Activated CD4-positive, alpha-beta memory T cell treated with anti-CD3 and anti-CD28 coated beads for 36 hours (primary cell): ENCODE data around the gene SNX13. TPM values are rescaled to one million over a fixed set of nuclear protein-coding genes. Genes with fewer than 3 reads are reported as not detected.

Experiments
- CTCF ChIA-PET: fragments of 350-600 bp; sonication (Branson Sonifier 250); formaldehyde crosslinking; loops from one replicate; lab custom pipeline; 2021; ENCODE audit warnings: antibody characterized with exemption, inconsistent platforms; lab: Charles Lee
- POLR2A ChIA-PET: fragments of 350-600 bp; sonication (Branson Sonifier 250); formaldehyde crosslinking; loops from one replicate; lab custom pipeline; 2021; ENCODE audit warnings: antibody characterized with exemption; lab: Charles Lee
- DNase-seq: peaks from one replicate; pipeline ENCODE4 v3.0.0-alpha.2; 2020
- H3K27ac Mint-ChIP-seq: one replicate; pipeline ENCODE4 v1.8.0; 2021; ENCODE audit warnings: mixed read lengths
- H3K27me3 Mint-ChIP-seq: one replicate; pipeline ENCODE4 v1.8.0; 2021; ENCODE audit warnings: mixed read lengths
- H3K36me3 Mint-ChIP-seq: one replicate; pipeline ENCODE4 v1.8.0; 2021; ENCODE audit warnings: mixed read lengths
- H3K4me1 Mint-ChIP-seq: one replicate; pipeline ENCODE4 v1.8.0; 2021; ENCODE audit warnings: low read depth, mixed read lengths
- H3K4me3 Mint-ChIP-seq: one replicate; pipeline ENCODE4 v1.8.0; 2021; ENCODE audit warnings: mild to moderate bottlenecking, mixed read lengths
- H3K9me3 Mint-ChIP-seq: one replicate; pipeline ENCODE4 v1.8.0; 2021; ENCODE audit warnings: mixed read lengths
- intact Hi-C: fragments of 100-400 bp; cut with micrococcal nuclease; formaldehyde crosslinking; loops from one replicate; pipeline ENCODE4 v1.15.1; 2023
- total RNA-seq, 2 experiments: library from RNA; stranded (reverse); gene quantifications; one replicate each; pipeline ENCODE4 v1.2.3, GENCODE V29; 2021

Gene SNX13
- total RNA-seq, 2 experiments from 2014 or later = 18.6 to 19.8 TPM

DNA sequence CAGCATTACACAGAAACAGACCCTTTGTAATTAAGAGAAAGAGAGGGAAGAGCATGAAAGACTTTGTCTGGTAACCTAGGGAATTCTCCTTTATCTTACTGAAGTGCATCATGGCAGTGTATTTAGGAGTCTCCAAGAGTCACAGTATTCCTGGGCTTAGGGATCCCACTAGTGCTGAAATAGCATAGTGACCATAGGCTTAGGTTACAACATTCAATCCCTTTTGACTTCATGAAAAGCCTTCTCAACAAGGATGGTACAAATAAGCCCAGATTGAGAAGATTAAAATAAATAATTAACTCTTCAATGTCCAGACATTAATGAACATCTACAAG is 76.5 kb downstream of the SNX13 start:
- intact Hi-C loops = no loop called here
- POLR2A ChIA-PET = no interaction called here
- Mint-ChIP-seq H3K27me3 (no peaks in the 10 kb centered on the region), H3K9me3 (peaks cover 14% of the 10 kb centered on the region), H3K4me3 (no peak overlapping the region), H3K4me1 (peaks cover 7% of the 10 kb centered on the region), H3K36me3 (peaks cover 63% of the 10 kb centered on the region), H3K27ac (no peak overlapping the region)
- no peak for DNase-seq
- CTCF ChIA-PET = no interaction called here

DNA sequence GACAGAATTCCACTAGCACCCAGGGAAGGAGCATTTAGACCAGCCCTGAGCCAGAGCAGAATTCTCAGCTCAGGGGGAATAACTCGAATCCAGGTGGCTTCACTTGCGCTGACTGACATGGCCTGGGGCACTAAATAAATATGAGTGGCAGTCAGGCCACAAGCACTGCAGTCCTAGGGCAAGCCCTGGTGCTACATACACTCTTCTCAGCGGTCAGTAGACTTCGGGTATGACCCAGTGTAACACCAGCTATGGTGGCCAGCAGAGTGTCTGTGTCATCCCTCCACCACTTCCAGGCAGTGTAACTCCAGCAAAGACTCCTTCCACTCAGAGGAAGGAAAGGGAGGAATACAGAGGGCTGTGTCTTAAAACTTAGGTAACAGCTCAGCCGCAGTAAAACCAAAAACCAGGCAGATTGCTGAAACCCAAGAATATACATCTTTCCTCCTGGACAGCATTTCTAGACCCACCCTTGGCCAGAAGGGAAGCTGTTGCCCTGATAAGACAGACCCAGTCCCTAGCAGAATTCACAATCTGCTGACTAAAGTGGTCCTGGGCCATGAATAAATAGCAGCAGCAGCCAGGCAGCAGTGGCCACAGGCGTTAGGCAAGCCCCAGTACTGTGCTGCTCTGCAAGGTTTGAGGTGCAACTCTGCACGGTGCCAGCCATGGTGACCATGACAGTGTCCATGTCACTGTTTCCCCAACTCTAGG is 77.0 kb downstream of the SNX13 start:
- Mint-ChIP-seq H3K27me3 (no peaks in the 10 kb centered on the region), H3K36me3 (peaks cover 66% of the 10 kb centered on the region), H3K4me3 (no peak overlapping the region), H3K4me1 (peaks cover 9% of the 10 kb centered on the region), H3K9me3 (peaks cover 14% of the 10 kb centered on the region), H3K27ac (no peak overlapping the region)
- intact Hi-C loops = no loop called here
- CTCF ChIA-PET = no interaction called here
- no peak for DNase-seq
- POLR2A ChIA-PET = no interaction called here

DNA sequence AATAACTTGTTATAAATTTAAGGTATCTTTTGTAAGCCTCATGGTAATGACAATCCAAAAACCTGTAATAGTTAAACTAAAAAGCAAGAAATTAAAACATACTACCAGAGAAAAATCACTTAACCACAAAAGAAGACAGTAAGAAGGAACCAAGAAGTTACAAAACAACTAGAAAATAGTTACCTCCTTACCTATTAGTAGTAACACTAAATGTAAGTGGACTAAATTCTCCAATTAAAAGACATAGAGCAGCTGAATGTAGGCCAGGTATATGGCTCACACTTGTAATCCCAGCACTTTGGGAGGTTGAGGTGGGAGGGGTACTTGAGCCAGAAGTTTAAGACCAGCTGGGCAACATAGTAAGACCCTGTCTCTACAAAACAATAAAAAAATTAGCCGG is 84.0 kb downstream of the SNX13 start:
- H3K27me3 Mint-ChIP-seq = no peaks in the 10 kb centered on the region
- DNase-seq = no peak
- H3K4me3 Mint-ChIP-seq = no peak overlapping the region
- peaks cover 63% of the 10 kb centered on the region for H3K36me3 Mint-ChIP-seq
- H3K4me1 Mint-ChIP-seq = peaks cover 26% of the 10 kb centered on the region
- H3K27ac Mint-ChIP-seq = no peak overlapping the region
- intact Hi-C loops = loop anchor here (10.0 kb wide), 1 partner anchor 621 kb away; no protein-coding TSS in a partner anchor
- ChIA-PET CTCF (no interaction called here), POLR2A (no interaction called here)
- H3K9me3 Mint-ChIP-seq = peaks cover 13% of the 10 kb centered on the region

DNA sequence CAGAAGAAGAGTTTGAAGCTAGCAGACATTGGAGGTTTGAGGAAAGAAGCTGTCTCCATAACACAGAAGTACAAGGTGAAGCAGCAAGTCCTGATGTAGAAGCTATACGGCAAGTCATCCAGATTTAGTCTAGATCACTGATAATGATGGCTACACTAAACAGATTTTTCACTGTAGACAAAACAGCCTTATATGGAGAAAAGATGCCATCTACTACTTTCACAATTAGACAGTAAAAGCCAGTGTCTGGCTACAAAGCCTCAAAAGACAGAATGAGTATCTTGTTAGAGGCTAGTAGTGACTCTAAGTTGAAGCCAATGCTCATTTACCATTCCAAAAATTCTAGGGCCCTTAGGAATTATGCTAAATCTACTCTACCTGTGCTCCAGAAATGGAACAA is 85.1 kb downstream of the SNX13 start:
- no peak overlapping the region for H3K4me3 Mint-ChIP-seq
- DNase-seq = no peak
- H3K27me3 Mint-ChIP-seq = no peaks in the 10 kb centered on the region
- peaks cover 26% of the 10 kb centered on the region for H3K4me1 Mint-ChIP-seq
- intact Hi-C loops = loop anchor here (2.0 to 10.0 kb wide), 2 partner anchors 86 to 620 kb away; partner anchors contain the start of gene SNX13
- peak overlapping the region; percentile 20 for H3K27ac Mint-ChIP-seq
- peaks cover 13% of the 10 kb centered on the region for H3K9me3 Mint-ChIP-seq
- ChIA-PET CTCF (interaction anchor here (1.0 kb wide), 1 partner anchor 85 kb away, joined by 3 read pairs; no protein-coding TSS in a partner anchor), POLR2A (interaction anchor here (1.1 kb wide), 1 partner anchor 82 kb away, joined by 3 read pairs; no protein-coding TSS in a partner anchor)
- H3K36me3 Mint-ChIP-seq = peaks cover 58% of the 10 kb centered on the region

DNA sequence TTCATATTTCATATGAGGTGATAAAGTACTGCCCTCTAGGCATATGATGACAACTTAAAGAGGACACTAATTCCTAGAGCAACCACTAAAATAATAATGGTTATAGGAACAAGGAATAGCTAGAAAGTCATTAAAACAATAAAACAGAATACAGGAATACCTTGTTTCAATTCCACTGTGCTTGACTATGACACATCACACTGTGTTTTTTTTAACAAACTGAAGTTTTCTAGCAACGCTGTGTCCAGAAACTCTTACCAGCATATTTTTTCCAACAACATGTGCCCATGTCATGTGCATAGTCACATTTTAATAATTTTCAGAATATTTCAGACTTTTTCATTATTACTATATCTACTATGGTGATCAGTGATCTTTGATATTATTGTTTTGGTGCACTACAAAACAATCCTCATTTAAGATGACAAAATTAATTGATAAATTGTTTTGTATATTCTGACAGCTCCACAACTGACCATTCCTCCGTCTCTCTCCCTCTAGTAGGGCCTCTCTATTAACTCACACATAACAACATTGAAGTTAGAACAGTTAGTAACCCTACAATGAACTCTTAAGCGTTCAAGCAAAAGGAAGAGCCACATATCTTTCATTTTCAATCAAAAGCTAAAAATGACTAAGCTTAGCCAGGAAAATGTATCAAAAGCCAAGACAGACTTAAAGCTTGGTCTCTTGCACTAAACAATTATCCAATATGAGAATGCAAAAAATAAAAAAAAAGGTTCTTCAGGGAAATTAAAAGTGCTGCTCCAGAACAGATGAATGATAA is 85.8 kb downstream of the SNX13 start:
- Mint-ChIP-seq H3K36me3 (peaks cover 58% of the 10 kb centered on the region), H3K27me3 (no peaks in the 10 kb centered on the region)

GRCh38 chr7:17852361-17852760 is 87.9 kb downstream of the SNX13 start:
- Mint-ChIP-seq H3K27ac (no peak overlapping the region), H3K4me3 (no peak overlapping the region), H3K9me3 (peaks cover 13% of the 10 kb centered on the region), H3K36me3 (peaks cover 55% of the 10 kb centered on the region), H3K4me1 (peaks cover 17% of the 10 kb centered on the region), H3K27me3 (no peaks in the 10 kb centered on the region)
- POLR2A ChIA-PET = no interaction called here
- CTCF ChIA-PET = no interaction called here
- no peak for DNase-seq
- intact Hi-C loops = loop anchor here (10.0 kb wide), 1 partner anchor 618 kb away; no protein-coding TSS in a partner anchor

More for the DNA sequence above, 85.8 kb downstream of the SNX13 start:
- CTCF ChIA-PET = interaction anchor here (1.0 kb wide), 1 partner anchor 84 kb away, joined by 3 read pairs; no protein-coding TSS in a partner anchor
- H3K27ac Mint-ChIP-seq = peak overlapping the region; percentile 20
- peaks cover 13% of the 10 kb centered on the region for H3K9me3 Mint-ChIP-seq
- DNase-seq = no peak
- intact Hi-C loops = loop anchor here (2.0 to 10.0 kb wide), 2 partner anchors 86 to 620 kb away; partner anchors contain the start of gene SNX13
- H3K4me1 Mint-ChIP-seq = peaks cover 25% of the 10 kb centered on the region
- POLR2A ChIA-PET = interaction anchor here (1.1 kb wide), 1 partner anchor 83 kb away, joined by 3 read pairs; no protein-coding TSS in a partner anchor
- H3K4me3 Mint-ChIP-seq = no peak overlapping the region

DNA sequence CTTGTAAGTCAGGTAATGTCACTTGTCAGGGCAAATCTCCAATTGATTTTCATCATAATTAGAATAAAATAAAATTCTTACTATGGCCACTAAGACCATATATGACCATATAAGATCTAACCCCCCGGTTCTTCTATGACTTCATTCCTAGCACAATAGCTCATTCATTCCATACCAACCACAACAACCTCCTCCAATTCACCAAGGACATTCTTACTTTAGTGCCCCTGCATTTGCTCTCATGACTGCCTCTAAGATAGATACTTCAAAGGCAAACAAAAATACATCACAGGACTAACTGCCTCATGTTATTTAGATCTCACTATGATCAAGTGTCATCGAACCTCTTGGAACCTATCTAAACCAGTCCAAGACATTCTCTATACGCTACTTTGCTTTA is 90.8 kb downstream of the SNX13 start:
- Mint-ChIP-seq H3K9me3 (no peaks in the 10 kb centered on the region), H3K4me3 (no peak overlapping the region), H3K36me3 (peaks cover 37% of the 10 kb centered on the region), H3K4me1 (peaks cover 11% of the 10 kb centered on the region), H3K27me3 (no peaks in the 10 kb centered on the region), H3K27ac (no peak overlapping the region)
- ChIA-PET POLR2A (interaction anchor here (1.1 kb wide), 1 partner anchor 88 kb away, joined by 4 read pairs; no protein-coding TSS in a partner anchor), CTCF (no interaction called here)
- intact Hi-C loops = no loop called here
- DNase-seq = no peak

DNA sequence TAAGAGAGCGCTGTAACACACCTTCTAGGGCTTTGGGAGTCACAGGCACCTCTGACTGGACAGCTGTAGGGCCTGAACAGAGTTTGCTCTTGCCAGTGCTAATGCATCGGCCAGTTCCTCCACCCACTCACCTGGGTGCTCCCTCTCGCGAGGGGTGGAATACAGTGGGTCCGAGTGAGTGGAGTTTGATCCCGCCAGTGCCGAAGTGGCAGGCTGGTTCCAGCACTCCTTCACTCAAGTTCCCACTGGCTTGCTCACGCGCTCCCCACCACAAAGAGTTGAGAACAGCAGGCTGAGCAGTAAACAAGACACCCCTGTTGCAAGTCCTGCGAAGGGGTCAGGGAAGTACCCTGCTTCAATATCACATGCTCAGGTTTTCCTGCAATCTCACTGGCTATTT is 91.8 kb downstream of the SNX13 start:
- H3K9me3 Mint-ChIP-seq = no peaks in the 10 kb centered on the region
- no peak overlapping the region for H3K4me3 Mint-ChIP-seq
- CTCF ChIA-PET = no interaction called here
- intact Hi-C loops = no loop called here
- no peaks in the 10 kb centered on the region for H3K27me3 Mint-ChIP-seq
- POLR2A ChIA-PET = no interaction called here
- peaks cover 42% of the 10 kb centered on the region for H3K36me3 Mint-ChIP-seq
- H3K4me1 Mint-ChIP-seq = peaks cover 18% of the 10 kb centered on the region
- no peak for DNase-seq
- no peak overlapping the region for H3K27ac Mint-ChIP-seq

- DNase-seq = no peak
- no peak overlapping the region for H3K27ac Mint-ChIP-seq
- ChIA-PET POLR2A (no interaction called here), CTCF (no interaction called here)
- no peak overlapping the region for H3K4me3 Mint-ChIP-seq
- peaks cover 43% of the 10 kb centered on the region for H3K36me3 Mint-ChIP-seq
- peaks cover 26% of the 10 kb centered on the region for H3K4me1 Mint-ChIP-seq
- peaks cover 3% of the 10 kb centered on the region for H3K9me3 Mint-ChIP-seq
- H3K27me3 Mint-ChIP-seq = no peaks in the 10 kb centered on the region
- intact Hi-C loops = no loop called here
Measured at GRCh38 chr7:17846935-17847334, 93.4 kb downstream of the SNX13 start.

- H3K27me3 Mint-ChIP-seq = no peaks in the 10 kb centered on the region
- H3K27ac Mint-ChIP-seq = no peak overlapping the region
- H3K4me1 Mint-ChIP-seq = peaks cover 26% of the 10 kb centered on the region
- ChIA-PET POLR2A (no interaction called here), CTCF (no interaction called here)
- H3K36me3 Mint-ChIP-seq = peaks cover 41% of the 10 kb centered on the region
- intact Hi-C loops = no loop called here
- peaks cover 7% of the 10 kb centered on the region for H3K9me3 Mint-ChIP-seq
- no peak for DNase-seq
- no peak overlapping the region for H3K4me3 Mint-ChIP-seq
Measured at GRCh38 chr7:17845197-17845547, 95.1 kb downstream of the SNX13 start.

- Mint-ChIP-seq H3K4me3 (no peak overlapping the region), H3K27ac (no peak overlapping the region), H3K27me3 (no peaks in the 10 kb centered on the region), H3K36me3 (peaks cover 45% of the 10 kb centered on the region), H3K4me1 (peaks cover 26% of the 10 kb centered on the region), H3K9me3 (peaks cover 7% of the 10 kb centered on the region)
- ChIA-PET POLR2A (no interaction called here), CTCF (interaction anchor here (0.6 kb wide), 1 partner anchor 501 kb away, joined by 3 read pairs; no protein-coding TSS in a partner anchor)
- intact Hi-C loops = no loop called here
- DNase-seq = no peak
Measured at GRCh38 chr7:17844514-17845196, 95.6 kb downstream of the SNX13 start.

DNA sequence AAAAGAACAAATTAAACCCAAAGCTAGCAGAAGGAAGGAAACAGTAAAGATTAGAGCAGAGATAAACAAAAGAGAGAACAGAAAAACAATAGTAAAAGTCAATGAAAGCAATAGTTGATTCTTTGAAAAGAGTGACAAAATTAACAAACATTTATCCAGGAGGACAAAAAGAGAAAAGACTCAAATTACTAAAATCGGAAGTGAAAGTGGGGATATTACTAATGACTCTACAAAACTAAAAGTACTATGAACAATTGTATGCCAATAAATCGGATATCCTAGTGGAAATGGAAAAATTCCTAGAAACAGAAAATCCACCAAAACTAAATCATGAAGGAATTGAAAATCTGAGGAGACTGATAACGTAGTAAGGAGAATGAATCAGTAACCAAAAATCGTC is 96.3 kb downstream of the SNX13 start:
- H3K27ac Mint-ChIP-seq = no peak overlapping the region
- CTCF ChIA-PET = interaction anchor here (0.6 kb wide), 1 partner anchor 501 kb away, joined by 3 read pairs; no protein-coding TSS in a partner anchor
- intact Hi-C loops = no loop called here

More for the DNA sequence above, 96.3 kb downstream of the SNX13 start:
- peaks cover 7% of the 10 kb centered on the region for H3K9me3 Mint-ChIP-seq
- no peaks in the 10 kb centered on the region for H3K27me3 Mint-ChIP-seq
- no peak for DNase-seq
- POLR2A ChIA-PET = no interaction called here
- H3K4me3 Mint-ChIP-seq = no peak overlapping the region
- H3K4me1 Mint-ChIP-seq = peaks cover 26% of the 10 kb centered on the region
- H3K36me3 Mint-ChIP-seq = peaks cover 45% of the 10 kb centered on the region
